ENCODE results near the gene ZNF791. TPM values are rescaled to one million over a fixed set of nuclear protein-coding genes. Genes with fewer than 3 reads are reported as not detected.
"Not testable (repeated sequence)": the region's sequence is repeated elsewhere in the genome, so short reads cannot be mapped to it uniquely, and the experiment has no call there.

The ZNF791 gene
- total and polyA plus RNA-seq, 3 experiments from 2014 or later: 21.3 to 23.8 (median 23.6) TPM

DNA sequence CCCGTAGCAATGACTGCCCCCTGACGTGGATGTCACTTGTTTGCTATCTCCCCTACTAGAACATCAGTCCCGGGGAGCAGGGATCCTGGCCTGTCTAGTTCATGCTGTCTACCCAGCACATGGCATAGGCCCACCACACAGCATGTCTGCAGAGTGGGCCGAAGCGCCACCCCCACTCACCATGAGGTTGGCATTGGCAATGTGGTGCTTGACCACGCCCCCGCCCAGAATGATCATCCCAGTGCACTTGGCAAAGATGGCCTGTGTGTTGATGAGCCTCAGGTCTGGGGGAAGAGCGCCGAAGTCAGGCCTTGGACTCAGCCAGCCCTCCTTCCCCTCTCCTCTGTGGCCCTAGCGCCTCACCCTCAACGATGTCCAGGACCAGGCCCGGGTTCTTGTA lies 66.2 kb downstream of the ZNF791 start:
- ChIA-PET CTCF (interaction anchor here (0.7 to 5.3 kb wide), 18 partner anchors 9 to 214 kb away, joined by 3 to 32 read pairs (median 4); partner anchors contain the start of genes GCDH, MAN2B1 and WDR83), POLR2A (no interaction called here)
- no peak overlapping the region for H3K27ac ChIP-seq (ENCODE audit: low read depth, low read length)
- no peak for DNase-seq
- H3K4me1 ChIP-seq (ENCODE audit: insufficient read depth, low read length): peaks cover 17% of the 10 kb centered on the region
- peaks cover 8 to 81% (median 22%) of the 10 kb centered on the region in 3 donors for H3K36me3 Mint-ChIP-seq
- peaks cover 55% of the 10 kb centered on the region for H3K36me3 ChIP-seq (ENCODE audit: insufficient read depth, low read length)
- peaks cover 0 to 4% of the 10 kb centered on the region in 2 donors for H3K27me3 Mint-ChIP-seq
- peaks cover 21 to 43% (median 29%) of the 10 kb centered on the region in 3 donors for H3K4me1 Mint-ChIP-seq
- no peaks in the 10 kb centered on the region for H3K9me3 ChIP-seq (ENCODE audit: low read length)
- no peaks in the 10 kb centered on the region for H3K9me3 Mint-ChIP-seq
- peak overlapping the region in 6 of 8 donors; percentile 43 to 89 (median 66) for H3K27ac Mint-ChIP-seq
- H3K27me3 ChIP-seq (ENCODE audit: insufficient read depth, low read length, poor library complexity, severe bottlenecking): no peaks in the 10 kb centered on the region
- no peak overlapping the region for H3K4me3 ChIP-seq (ENCODE audit: low read length)
- no peak overlapping the region for H3K4me3 Mint-ChIP-seq

DNA sequence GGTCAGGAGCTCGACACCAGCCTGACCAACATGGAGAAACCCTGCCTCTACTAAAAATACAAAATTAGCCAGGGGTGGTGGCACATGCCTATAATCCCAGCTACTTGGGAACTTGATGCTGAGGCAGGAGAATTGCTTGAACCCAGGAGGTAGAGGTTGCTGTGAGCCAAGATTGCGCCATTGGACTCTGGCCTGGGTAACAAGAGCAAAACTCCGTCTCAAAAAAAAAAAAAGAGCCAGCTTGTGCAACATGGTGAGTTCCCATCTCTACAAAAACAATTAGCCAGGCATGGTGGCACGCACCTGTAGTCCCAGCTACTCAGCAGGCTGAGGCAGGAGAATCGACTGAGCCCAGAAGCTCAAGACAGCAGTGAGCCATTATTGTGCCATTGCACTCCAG lies 67.3 kb downstream of the ZNF791 start:
- DNase-seq: not testable (repeated sequence)

DNA sequence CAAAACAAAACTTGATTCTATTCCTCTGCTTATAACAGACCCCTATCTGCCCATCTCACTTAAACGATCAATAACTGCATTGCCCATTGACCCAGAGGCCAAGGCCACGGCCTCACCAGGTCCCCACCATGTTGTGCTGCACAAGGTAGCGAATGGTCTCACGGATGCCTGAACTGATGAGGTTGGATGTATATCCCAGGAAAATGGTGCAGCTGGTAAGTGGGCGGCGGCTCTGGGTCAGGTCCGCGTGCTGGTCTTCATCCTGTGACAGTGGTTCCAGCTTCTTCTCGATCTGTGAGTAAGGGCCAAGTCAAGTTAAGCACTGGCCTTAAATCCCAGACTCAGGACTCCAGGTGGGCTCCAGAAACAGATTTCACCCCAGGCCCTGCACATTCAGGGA lies 69.3 kb downstream of the ZNF791 start:
- POLR2A ChIA-PET: interaction anchor here (1.1 kb wide), 1 partner anchor 13 kb away, joined by 3 read pairs; the partner anchor contains the start of genes MAN2B1 and WDR83
- CTCF ChIA-PET: interaction anchor here (0.5 to 5.3 kb wide), 7 partner anchors 8 to 116 kb away, joined by 3 to 32 read pairs (median 3); partner anchors contain the start of genes FBXW9, MAN2B1 and WDR83
- Mint-ChIP-seq H3K27me3 (peaks cover 0 to 4% of the 10 kb centered on the region in 2 donors), H3K27ac (peak overlapping the region in 4 of 8 donors; percentile 17 to 50 (median 42)), H3K4me1 (peaks cover 18 to 37% (median 26%) of the 10 kb centered on the region in 3 donors), H3K36me3 (peaks cover 5 to 56% (median 17%) of the 10 kb centered on the region in 3 donors), H3K4me3 (peak overlapping the region; percentile 34 to 73 (median 63)), H3K9me3 (no peaks in the 10 kb centered on the region)
- Histone ChIP-seq H3K4me3 (ENCODE audit: low read length) (no peak overlapping the region), H3K27ac (ENCODE audit: low read depth, low read length) (no peak overlapping the region), H3K4me1 (ENCODE audit: insufficient read depth, low read length) (peaks cover 16% of the 10 kb centered on the region), H3K9me3 (ENCODE audit: low read length) (no peaks in the 10 kb centered on the region), H3K27me3 (ENCODE audit: insufficient read depth, low read length, poor library complexity, severe bottlenecking) (no peaks in the 10 kb centered on the region), H3K36me3 (ENCODE audit: insufficient read depth, low read length) (peaks cover 46% of the 10 kb centered on the region)
- DNase-seq: no peak

More for the DNA sequence above, 67.3 kb downstream of the ZNF791 start:
- H3K4me3 ChIP-seq (ENCODE audit: low read length); H3K27ac Mint-ChIP-seq; H3K4me3 Mint-ChIP-seq; H3K27me3 Mint-ChIP-seq; H3K27ac ChIP-seq (ENCODE audit: low read depth, low read length); H3K9me3 Mint-ChIP-seq; H3K9me3 ChIP-seq (ENCODE audit: low read length); H3K27me3 ChIP-seq (ENCODE audit: insufficient read depth, low read length, poor library complexity, severe bottlenecking); POLR2A ChIA-PET: not testable (repeated sequence)
- Mint-ChIP-seq H3K4me1 (peaks cover 18 to 39% (median 25%) of the 10 kb centered on the region in 3 donors), H3K36me3 (peaks cover 5 to 73% (median 20%) of the 10 kb centered on the region in 3 donors)
- CTCF ChIA-PET: interaction anchor here (0.8 to 5.3 kb wide), 10 partner anchors 8 to 170 kb away, joined by 3 to 32 read pairs (median 6); partner anchors contain the start of genes MAN2B1 and WDR83
- Histone ChIP-seq H3K4me1 (ENCODE audit: insufficient read depth, low read length) (peaks cover 16% of the 10 kb centered on the region), H3K36me3 (ENCODE audit: insufficient read depth, low read length) (peaks cover 55% of the 10 kb centered on the region)

DNA sequence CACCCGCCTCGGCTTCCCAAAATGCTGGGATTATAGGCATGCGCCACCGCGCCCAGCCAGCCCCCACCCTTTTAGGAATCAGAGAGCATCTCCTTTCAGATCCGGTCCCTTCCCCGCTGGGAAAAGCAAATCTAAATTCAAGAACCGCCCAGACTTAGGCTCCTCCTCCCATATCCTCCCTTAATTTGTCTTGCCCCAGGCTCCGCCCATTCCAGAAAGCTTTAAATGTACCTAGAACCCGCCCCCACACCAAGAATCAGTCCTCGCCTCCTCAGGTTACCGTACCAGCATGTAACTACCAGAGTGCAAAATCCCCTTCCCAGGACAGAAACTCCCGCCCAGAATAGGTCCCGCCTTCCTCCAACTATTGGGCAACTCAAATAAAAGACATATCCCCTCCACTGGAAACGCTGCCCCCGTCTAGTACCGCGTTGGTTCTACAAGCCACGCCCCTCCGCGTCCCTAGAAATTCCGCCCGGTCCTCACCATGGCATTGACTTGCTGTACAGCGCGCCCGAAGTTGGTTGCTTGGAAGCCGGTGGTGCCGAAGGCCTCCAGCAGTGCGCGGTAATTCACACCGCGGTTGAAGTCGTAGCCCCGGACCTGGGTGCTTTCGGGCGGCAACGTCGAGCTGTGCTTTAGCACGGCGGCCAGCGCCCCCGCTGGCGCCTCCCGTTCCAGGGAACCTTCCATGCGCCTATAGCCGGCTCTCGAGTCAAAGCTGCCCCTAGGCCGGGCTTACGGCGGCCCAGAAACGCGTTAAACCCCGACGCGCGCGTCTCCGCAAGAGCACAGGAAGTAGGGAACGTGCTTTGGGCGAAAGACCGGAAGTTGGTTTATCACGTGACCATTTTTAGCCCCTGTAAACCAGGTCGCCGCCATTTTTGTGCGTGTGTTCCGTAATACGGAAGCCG lies 70.6 kb downstream of the ZNF791 start, which contains the start of gene DHPS:
Gene DHPS (minus strand): TSS at position 807 of the 914 bp plus-strand sequence. CDS start 114 bp downstream, at position 693.
- H3K36me3 ChIP-seq (ENCODE audit: insufficient read depth, low read length): peaks cover 33% of the 10 kb centered on the region
- H3K4me3 ChIP-seq (ENCODE audit: low read length): peak within 1 kb of the TSS; percentile 87
- Mint-ChIP-seq H3K36me3 (peaks cover 5 to 43% (median 15%) of the 10 kb centered on the region in 3 donors), H3K27me3 (peaks cover 0 to 4% of the 10 kb centered on the region in 2 donors), H3K27ac (peak within 1 kb of the TSS; percentile 93 to 97 (median 96)), H3K4me3 (peak within 1 kb of the TSS; percentile 91 to 98 (median 95)), H3K9me3 (no peaks in the 10 kb centered on the region), H3K4me1 (peaks cover 16 to 34% (median 26%) of the 10 kb centered on the region in 3 donors)
- H3K27ac ChIP-seq (ENCODE audit: low read depth, low read length): peak within 1 kb of the TSS; percentile 84
- H3K4me1 ChIP-seq (ENCODE audit: insufficient read depth, low read length): peaks cover 14% of the 10 kb centered on the region
- peak; percentile 84 to 96 (median 91) for DNase-seq
- H3K9me3 ChIP-seq (ENCODE audit: low read length): no peaks in the 10 kb centered on the region
- CTCF ChIA-PET: interaction anchor here (0.7 to 5.3 kb wide), 8 partner anchors 8 to 76 kb away, joined by 3 to 32 read pairs (median 4); partner anchors contain the start of genes FBXW9, MAN2B1 and WDR83
- no peaks in the 10 kb centered on the region for H3K27me3 ChIP-seq (ENCODE audit: insufficient read depth, low read length, poor library complexity, severe bottlenecking)
- POLR2A ChIA-PET: interaction anchor here (0.5 to 1.8 kb wide), 14 partner anchors 10 to 1085 kb away, joined by 3 to 13 read pairs (median 4); partner anchors contain the start of genes FBXW9, TRIR, ZNF490 and ZNF791

Other genes with a start within 250 kb of the ZNF791 start
- gene ZNF442, start 245.2 kb upstream of the ZNF791 start, total RNA-seq: 1 to 10 TPM; 2.2 to 2.5 TPM
- gene ZNF442, start 245.2 kb upstream of the ZNF791 start, polyA plus RNA-seq: 1.1 TPM
- 1 to 10 TPM; 3.6 TPM for gene ZNF799, start 209.6 kb upstream of the ZNF791 start, total RNA-seq
- 7.2 TPM for gene ZNF799, start 209.6 kb upstream of the ZNF791 start, polyA plus RNA-seq
- 1 to 10 TPM; 4.2 to 4.6 TPM for gene ZNF443, start 169.9 kb upstream of the ZNF791 start, total RNA-seq
- 2.5 TPM for gene ZNF443, start 169.9 kb upstream of the ZNF791 start, polyA plus RNA-seq
- 1 to 10 TPM; 2.5 TPM for gene ZNF709, start 126.1 kb upstream of the ZNF791 start, total RNA-seq
- 1.1 TPM for gene ZNF709, start 126.1 kb upstream of the ZNF791 start, polyA plus RNA-seq
- 1 to 10 TPM; 7.4 to 8.0 TPM for gene ZNF564, start 59.4 kb upstream of the ZNF791 start, total RNA-seq
- 16.7 TPM for gene ZNF564, start 59.4 kb upstream of the ZNF791 start, polyA plus RNA-seq
- gene ZNF490, start 107 bp upstream of the ZNF791 start, total RNA-seq: 1 to 10 TPM; 8.0 to 8.4 TPM
- 6.9 TPM for gene ZNF490, start 107 bp upstream of the ZNF791 start, polyA plus RNA-seq
- gene MAN2B1, start 55.8 kb downstream of the ZNF791 start, total RNA-seq: 10 to 100 TPM; 83.8 to 85.3 TPM
- gene MAN2B1, start 55.8 kb downstream of the ZNF791 start, polyA plus RNA-seq: 76.4 TPM
- 10 to 100 TPM; 18.8 to 19.9 TPM for gene WDR83, start 55.9 kb downstream of the ZNF791 start, total RNA-seq
- gene WDR83, start 55.9 kb downstream of the ZNF791 start, polyA plus RNA-seq: 13.1 TPM
- 100 to 1,000 TPM; 113 to 116 TPM for gene DHPS, start 71.0 kb downstream of the ZNF791 start, total RNA-seq
- gene DHPS, start 71.0 kb downstream of the ZNF791 start, polyA plus RNA-seq: 91.8 TPM
- gene GNG14, start 77.1 kb downstream of the ZNF791 start, total RNA-seq: not detected
- not detected for gene GNG14, start 77.1 kb downstream of the ZNF791 start, polyA plus RNA-seq
- gene FBXW9, start 85.7 kb downstream of the ZNF791 start, total RNA-seq: 1 to 10 TPM; 7.9 to 8.1 TPM
- 5.9 TPM for gene FBXW9, start 85.7 kb downstream of the ZNF791 start, polyA plus RNA-seq
- gene TNPO2, start 113.0 kb downstream of the ZNF791 start, total RNA-seq: 100 to 1,000 TPM; 148 TPM
- 3.4 TPM for gene TNPO2, start 113.0 kb downstream of the ZNF791 start, polyA plus RNA-seq
- 100 to 1,000 TPM; 243 to 247 TPM for gene TRIR, start 123.8 kb downstream of the ZNF791 start, total RNA-seq
- 248 TPM for gene TRIR, start 123.8 kb downstream of the ZNF791 start, polyA plus RNA-seq
- 100 to 1,000 TPM in 1 of 2 experiments, 10 to 100 TPM in 1; 96.9 to 101 TPM for gene GET3, start 126.6 kb downstream of the ZNF791 start, total RNA-seq
- 72.5 TPM for gene GET3, start 126.6 kb downstream of the ZNF791 start, polyA plus RNA-seq
- not detected for gene BEST2, start 140.9 kb downstream of the ZNF791 start, total RNA-seq
- gene BEST2, start 140.9 kb downstream of the ZNF791 start, polyA plus RNA-seq: not detected
- gene HOOK2, start 164.6 kb downstream of the ZNF791 start, total RNA-seq: 10 to 100 TPM in 1 of 2 experiments, 1 to 10 TPM in 1; 9.8 to 11.4 TPM
- gene HOOK2, start 164.6 kb downstream of the ZNF791 start, polyA plus RNA-seq: 2.9 TPM
- 100 to 1,000 TPM; 249 to 259 TPM for gene JUNB, start 180.6 kb downstream of the ZNF791 start, total RNA-seq
- gene JUNB, start 180.6 kb downstream of the ZNF791 start, polyA plus RNA-seq: 1,529 TPM
- gene PRDX2, start 190.9 kb downstream of the ZNF791 start, total RNA-seq: 100 to 1,000 TPM; 183 to 184 TPM
- 257 TPM for gene PRDX2, start 190.9 kb downstream of the ZNF791 start, polyA plus RNA-seq
- gene THSD8, start 191.1 kb downstream of the ZNF791 start, total RNA-seq: 10 to 100 TPM; 24.6 to 31.0 TPM
- gene THSD8, start 191.1 kb downstream of the ZNF791 start, polyA plus RNA-seq: not detected
- 10 to 100 TPM; 51.5 to 62.4 TPM for gene RNASEH2A, start 195.7 kb downstream of the ZNF791 start, total RNA-seq
- gene RNASEH2A, start 195.7 kb downstream of the ZNF791 start, polyA plus RNA-seq: 24.1 TPM
- gene RTBDN, start 223.7 kb downstream of the ZNF791 start, total RNA-seq: not detected
- not detected for gene RTBDN, start 223.7 kb downstream of the ZNF791 start, polyA plus RNA-seq
- under 1 TPM; 0.24 to 0.38 TPM for gene MAST1, start 227.6 kb downstream of the ZNF791 start, total RNA-seq
- gene MAST1, start 227.6 kb downstream of the ZNF791 start, polyA plus RNA-seq: 1.2 TPM